ENCODE data around the gene SEMG1. TPM values are rescaled to one million over a fixed set of nuclear protein-coding genes. Genes with fewer than 3 reads are reported as not detected.

Gene SEMG1
- total RNA-seq, 4 donors from 2014 or later: not detected

DNA sequence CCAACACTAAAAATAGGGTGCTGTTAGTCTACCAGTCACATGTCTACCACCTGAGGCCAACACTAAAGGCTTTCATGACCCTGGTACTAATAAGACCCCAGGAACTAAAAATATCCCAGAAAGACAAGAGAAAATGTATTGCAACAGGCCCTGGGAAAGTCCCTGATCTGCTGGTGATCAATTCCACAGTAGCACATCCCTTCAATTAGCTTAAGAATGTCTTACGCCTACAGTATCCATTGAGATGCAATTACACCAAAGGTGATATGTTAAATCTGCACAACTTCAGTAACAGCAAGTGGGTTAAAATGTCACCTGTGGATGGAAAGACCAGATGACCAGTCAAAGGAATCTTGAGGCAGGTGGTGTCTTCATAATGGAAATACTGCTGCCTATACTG lies 3.1 kb downstream of the SEMG1 start:
- Histone ChIP-seq H3K4me1 (no peaks in the 10 kb centered on the region), H3K36me3 (no peaks in the 10 kb centered on the region), H3K27me3 (no peaks in the 10 kb centered on the region), H3K27ac (no peak overlapping the region), H3K4me3 (no peak overlapping the region), H3K9me3 (no peaks in the 10 kb centered on the region)
- intact Hi-C loops (cut with DNase I; ENCODE audit: low total_unique reads): no loop called here
- DNase-seq: no peak
- no peak for TF ChIP-seq POLR2A (IDR thresholded peaks at IDR 0.05)
- TF ChIP-seq, protein P1, sequence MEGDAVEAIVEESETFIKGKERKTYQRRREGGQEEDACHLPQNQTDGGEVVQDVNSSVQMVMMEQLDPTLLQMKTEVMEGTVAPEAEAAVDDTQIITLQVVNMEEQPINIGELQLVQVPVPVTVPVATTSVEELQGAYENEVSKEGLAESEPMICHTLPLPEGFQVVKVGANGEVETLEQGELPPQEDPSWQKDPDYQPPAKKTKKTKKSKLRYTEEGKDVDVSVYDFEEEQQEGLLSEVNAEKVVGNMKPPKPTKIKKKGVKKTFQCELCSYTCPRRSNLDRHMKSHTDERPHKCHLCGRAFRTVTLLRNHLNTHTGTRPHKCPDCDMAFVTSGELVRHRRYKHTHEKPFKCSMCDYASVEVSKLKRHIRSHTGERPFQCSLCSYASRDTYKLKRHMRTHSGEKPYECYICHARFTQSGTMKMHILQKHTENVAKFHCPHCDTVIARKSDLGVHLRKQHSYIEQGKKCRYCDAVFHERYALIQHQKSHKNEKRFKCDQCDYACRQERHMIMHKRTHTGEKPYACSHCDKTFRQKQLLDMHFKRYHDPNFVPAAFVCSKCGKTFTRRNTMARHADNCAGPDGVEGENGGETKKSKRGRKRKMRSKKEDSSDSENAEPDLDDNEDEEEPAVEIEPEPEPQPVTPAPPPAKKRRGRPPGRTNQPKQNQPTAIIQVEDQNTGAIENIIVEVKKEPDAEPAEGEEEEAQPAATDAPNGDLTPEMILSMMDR (IDR thresholded peaks at IDR 0.05): no peak

DNA sequence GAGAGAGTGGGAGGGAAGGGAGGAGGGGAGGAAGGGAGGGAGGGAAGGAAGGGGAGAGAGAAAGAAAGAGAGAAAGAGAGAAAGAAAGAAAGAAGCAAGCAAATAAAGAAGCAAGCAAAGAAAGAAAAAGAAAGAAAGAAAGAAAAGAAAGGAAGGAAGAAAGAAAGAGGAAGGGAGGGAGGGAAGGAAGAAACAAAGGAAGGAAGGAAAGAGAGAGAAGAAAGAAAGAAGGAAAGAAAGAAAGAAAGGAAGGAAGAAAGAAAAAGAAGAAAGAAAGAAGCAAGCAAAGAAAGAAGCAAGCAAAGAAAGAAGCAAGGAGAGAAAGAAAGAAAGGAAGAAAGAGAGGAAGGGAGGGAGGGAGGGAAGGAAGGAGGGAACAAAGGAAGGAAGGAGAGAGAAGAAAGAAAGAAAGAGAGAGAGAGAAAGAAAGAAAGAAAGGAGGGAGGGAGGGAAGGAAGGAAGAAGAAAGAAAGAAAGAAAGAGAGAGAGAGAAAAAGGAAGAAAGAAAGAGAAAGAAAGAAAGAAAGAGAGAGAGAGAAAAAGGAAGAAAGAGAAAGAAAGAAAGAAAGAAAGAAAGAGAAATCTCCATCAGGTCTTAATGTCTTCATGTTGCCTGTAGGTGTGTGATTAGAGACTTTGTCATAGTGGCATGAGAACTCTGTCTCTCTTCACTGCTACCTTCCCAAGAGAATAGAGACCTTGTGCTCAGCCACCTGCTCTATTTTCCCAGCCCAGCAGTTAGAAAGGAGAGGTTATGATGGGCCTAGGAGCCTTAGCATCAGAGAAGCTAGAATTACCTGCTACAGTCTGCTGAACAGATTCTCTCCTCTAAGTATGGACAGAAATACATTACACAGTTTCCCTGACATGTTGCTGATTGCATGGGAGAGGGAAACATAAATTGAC lies 5.0 kb downstream of the SEMG1 start:
- no peak overlapping the region for H3K27ac ChIP-seq
- no peaks in the 10 kb centered on the region for H3K9me3 ChIP-seq
- no peak overlapping the region for H3K4me3 ChIP-seq
- no peak for DNase-seq
- H3K4me1 ChIP-seq: no peaks in the 10 kb centered on the region
- no peaks in the 10 kb centered on the region for H3K36me3 ChIP-seq
- no peak for TF ChIP-seq POLR2A (IDR thresholded peaks at IDR 0.05)
- TF ChIP-seq, protein P1 (IDR thresholded peaks at IDR 0.05): no peak
- H3K27me3 ChIP-seq: no peaks in the 10 kb centered on the region
- intact Hi-C loops (cut with DNase I; ENCODE audit: low total_unique reads): no loop called here

DNA sequence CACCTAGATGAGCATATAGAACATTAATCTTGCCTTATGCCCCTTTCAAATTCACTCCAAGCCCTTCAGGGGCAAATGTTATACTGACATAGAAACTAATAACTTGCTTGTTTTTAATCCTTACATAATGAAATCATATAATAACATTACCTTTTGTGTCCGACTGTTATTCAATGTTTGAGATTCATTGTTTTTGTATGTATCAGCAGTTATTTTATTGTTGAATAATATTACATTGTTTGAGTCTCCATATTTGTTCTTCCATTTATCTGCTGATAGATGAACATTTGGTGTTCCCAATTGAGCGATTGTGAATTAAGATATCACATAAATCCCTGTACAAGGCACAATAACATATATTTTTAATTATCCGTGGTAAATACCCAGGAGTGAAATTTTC lies 6.0 kb downstream of the SEMG1 start:
- Histone ChIP-seq H3K4me1 (no peaks in the 10 kb centered on the region), H3K9me3 (no peaks in the 10 kb centered on the region), H3K36me3 (no peaks in the 10 kb centered on the region), H3K27ac (no peak overlapping the region), H3K27me3 (no peaks in the 10 kb centered on the region), H3K4me3 (no peak overlapping the region)
- no peak for TF ChIP-seq POLR2A (IDR thresholded peaks at IDR 0.05)
- TF ChIP-seq, protein P1 (IDR thresholded peaks at IDR 0.05): no peak
- no peak for DNase-seq
- intact Hi-C loops (cut with DNase I; ENCODE audit: low total_unique reads): no loop called here

DNA sequence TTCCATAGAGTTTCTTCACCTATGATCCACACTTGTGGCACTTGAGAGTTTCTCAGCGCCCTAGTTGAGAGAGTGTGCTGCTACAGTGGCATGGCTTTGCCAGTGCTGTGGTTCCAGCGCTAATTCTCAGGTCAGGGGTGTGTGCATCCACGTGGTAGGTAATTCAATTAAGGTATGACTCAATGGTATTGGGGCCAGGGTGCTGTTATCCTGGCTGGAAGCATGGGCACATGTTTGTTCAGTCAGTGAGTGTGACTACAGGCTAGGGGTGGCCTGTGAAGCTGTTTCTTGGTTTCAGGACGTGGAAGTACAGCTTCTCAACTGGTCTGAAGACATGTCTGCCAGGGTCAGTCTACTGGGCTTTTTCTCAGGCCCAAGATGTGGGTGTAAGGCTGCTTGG lies 11.3 kb downstream of the SEMG1 start:
- no peaks in the 10 kb centered on the region for H3K9me3 ChIP-seq
- no peak for DNase-seq
- no peaks in the 10 kb centered on the region for H3K36me3 ChIP-seq
- TF ChIP-seq POLR2A (IDR thresholded peaks at IDR 0.05): no peak
- TF ChIP-seq, protein P1 (IDR thresholded peaks at IDR 0.05): no peak
- intact Hi-C loops (cut with DNase I; ENCODE audit: low total_unique reads): no loop called here
- H3K27me3 ChIP-seq: no peaks in the 10 kb centered on the region
- no peaks in the 10 kb centered on the region for H3K4me1 ChIP-seq
- H3K4me3 ChIP-seq: no peak overlapping the region
- no peak overlapping the region for H3K27ac ChIP-seq

DNA sequence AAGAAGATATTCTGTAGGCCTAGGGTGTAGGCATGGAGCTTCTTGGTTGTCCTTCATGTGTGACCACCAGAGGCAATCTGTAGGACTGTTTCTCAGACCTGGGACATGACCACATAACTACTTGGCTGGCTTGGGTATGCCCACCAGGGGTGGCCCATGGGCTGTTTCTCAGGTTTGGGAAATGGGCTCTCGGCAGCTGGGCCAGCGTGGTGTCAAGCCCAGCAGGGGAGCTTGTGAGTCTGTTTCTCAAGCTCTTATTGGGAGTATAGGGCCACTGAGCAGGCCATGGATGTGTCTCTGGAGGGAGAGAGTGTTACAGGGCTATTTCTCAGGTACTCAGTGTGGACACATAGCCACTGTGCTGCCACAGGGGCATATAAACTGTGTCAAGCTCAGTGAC lies 11.8 kb downstream of the SEMG1 start:
- Histone ChIP-seq H3K27ac (no peak overlapping the region), H3K9me3 (no peaks in the 10 kb centered on the region), H3K4me1 (no peaks in the 10 kb centered on the region), H3K27me3 (no peaks in the 10 kb centered on the region), H3K36me3 (no peaks in the 10 kb centered on the region), H3K4me3 (no peak overlapping the region)
- TF ChIP-seq POLR2A (IDR thresholded peaks at IDR 0.05): no peak
- TF ChIP-seq, protein P1 (IDR thresholded peaks at IDR 0.05): no peak
- no peak for DNase-seq
- intact Hi-C loops (cut with DNase I; ENCODE audit: low total_unique reads): no loop called here
